Measurements from ENCODE around the gene DFFB. TPM values are rescaled to one million over a fixed set of nuclear protein-coding genes. Genes with fewer than 3 reads are reported as not detected.

DFFB gene
- total and polyA plus RNA-seq, 2 experiments from 2014 or later = 5.5 to 6.2 TPM

DNA sequence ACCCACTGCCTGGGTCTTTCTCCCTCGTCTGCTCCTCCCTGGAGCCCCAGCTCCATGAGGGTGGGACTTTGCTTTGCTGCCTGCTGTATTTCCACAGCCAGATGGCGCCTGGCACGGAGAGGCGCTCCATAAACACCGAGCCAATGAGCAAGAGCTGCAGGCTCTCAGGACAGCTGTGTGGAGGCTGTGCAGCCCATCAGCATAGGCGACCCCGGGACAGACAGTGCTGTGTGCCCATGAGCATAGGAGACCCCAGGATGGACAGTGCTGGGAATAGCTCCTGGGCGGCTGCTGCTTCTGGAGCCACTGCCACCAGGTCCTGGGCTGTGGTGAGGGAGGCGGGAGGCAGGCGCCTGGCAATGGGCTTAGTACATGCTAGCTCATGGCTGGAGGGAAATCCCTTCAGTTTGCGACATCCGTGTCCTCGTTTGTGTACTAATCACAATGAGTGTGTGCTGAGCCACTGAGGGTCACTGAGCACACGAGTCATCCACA, 29.4 kb upstream of the DFFB start:
- Histone ChIP-seq H3K4me3 (no peak overlapping the region), H2AFZ (no peak overlapping the region), H3K4me1 (ENCODE audit: insufficient read depth) (no peaks in the 10 kb centered on the region), H3K9me2 (replicated peaks; ENCODE audit: insufficient read depth) (no peaks in the 10 kb centered on the region), H4K20me1 (ENCODE audit: insufficient read depth, poor library complexity, severe bottlenecking) (no peaks in the 10 kb centered on the region), H3K36me3 (replicated peaks; ENCODE audit: insufficient read depth, low read depth) (no peaks in the 10 kb centered on the region), H3K4me2 (no peak overlapping the region), H3K79me2 (no peaks in the 10 kb centered on the region), H3K27me3 (no peaks in the 10 kb centered on the region), H3K27ac (no peak overlapping the region), H3K9me3 (ENCODE audit: low read depth) (no peaks in the 10 kb centered on the region)
- WGBS (ENCODE audit: low lambda C conversion rate, missing lambda C conversion rate) = 90% methylated on average over 14 of the region's 14 CpGs
- TF ChIP-seq EZH2 (IDR thresholded peaks at IDR 0.05; ENCODE audit: borderline replicate concordance) (no peak), EZH2phosphoT487 (IDR thresholded peaks at IDR 0.05; ENCODE audit: low read depth, severe bottlenecking, unreplicated experiment) (no peak), CTCF (IDR thresholded peaks at IDR 0.05; ENCODE audit: poor library complexity) (no peak)
- DNase-seq (ENCODE audit: low spot score) = no peak

GRCh38 chr1:3828391-3828790, 28.9 kb upstream of the DFFB start:
- Histone ChIP-seq H4K20me1 (ENCODE audit: insufficient read depth, poor library complexity, severe bottlenecking) (no peaks in the 10 kb centered on the region), H3K4me3 (no peak overlapping the region), H3K9me3 (ENCODE audit: low read depth) (no peaks in the 10 kb centered on the region), H3K4me1 (ENCODE audit: insufficient read depth) (no peaks in the 10 kb centered on the region), H3K27ac (no peak overlapping the region), H3K27me3 (no peaks in the 10 kb centered on the region), H3K79me2 (no peaks in the 10 kb centered on the region), H3K4me2 (no peak overlapping the region), H3K9me2 (replicated peaks; ENCODE audit: insufficient read depth) (no peaks in the 10 kb centered on the region), H2AFZ (no peak overlapping the region), H3K36me3 (replicated peaks; ENCODE audit: insufficient read depth, low read depth) (no peaks in the 10 kb centered on the region)
- TF ChIP-seq CTCF (IDR thresholded peaks at IDR 0.05; ENCODE audit: poor library complexity) (no peak), EZH2phosphoT487 (IDR thresholded peaks at IDR 0.05; ENCODE audit: low read depth, severe bottlenecking, unreplicated experiment) (no peak), EZH2 (IDR thresholded peaks at IDR 0.05; ENCODE audit: borderline replicate concordance) (no peak)
- 95% methylated on average over 8 of the region's 8 CpGs for WGBS (ENCODE audit: low lambda C conversion rate, missing lambda C conversion rate)
- DNase-seq (ENCODE audit: low spot score) = no peak

DNA sequence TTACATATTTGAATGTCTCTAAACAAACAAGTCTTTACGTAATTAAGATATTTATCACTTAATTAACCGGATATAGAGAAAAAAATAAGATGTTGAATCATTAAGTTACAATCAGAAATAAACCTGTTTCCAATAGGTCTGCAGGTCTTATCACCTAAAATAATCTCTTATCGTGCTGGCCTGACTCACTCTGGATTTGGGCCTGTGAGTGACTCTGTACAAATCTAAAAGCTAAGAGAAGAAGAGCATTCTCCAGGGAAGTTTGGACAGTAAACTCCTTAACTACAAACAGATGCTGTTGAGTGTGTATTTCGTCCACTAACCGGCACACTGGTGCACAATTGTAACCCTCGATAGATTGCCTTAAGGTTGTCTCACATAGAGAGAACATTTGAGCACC, 25.6 kb upstream of the DFFB start:
- no peak overlapping the region for H2AFZ ChIP-seq
- H3K9me3 ChIP-seq (ENCODE audit: low read depth) = no peaks in the 10 kb centered on the region
- H3K4me3 ChIP-seq = no peak overlapping the region
- no peaks in the 10 kb centered on the region for H3K4me1 ChIP-seq (ENCODE audit: insufficient read depth)
- H3K79me2 ChIP-seq = no peaks in the 10 kb centered on the region
- H3K4me2 ChIP-seq = no peak overlapping the region
- H4K20me1 ChIP-seq (ENCODE audit: insufficient read depth, poor library complexity, severe bottlenecking) = no peaks in the 10 kb centered on the region
- no peak for DNase-seq (ENCODE audit: low spot score)
- H3K9me2 ChIP-seq (replicated peaks; ENCODE audit: insufficient read depth) = no peaks in the 10 kb centered on the region
- no peaks in the 10 kb centered on the region for H3K27me3 ChIP-seq
- H3K36me3 ChIP-seq (replicated peaks; ENCODE audit: insufficient read depth, low read depth) = peaks cover 5% of the 10 kb centered on the region
- TF ChIP-seq EZH2 (IDR thresholded peaks at IDR 0.05; ENCODE audit: borderline replicate concordance) (no peak), CTCF (IDR thresholded peaks at IDR 0.05; ENCODE audit: poor library complexity) (no peak), EZH2phosphoT487 (IDR thresholded peaks at IDR 0.05; ENCODE audit: low read depth, severe bottlenecking, unreplicated experiment) (no peak)
- H3K27ac ChIP-seq = no peak overlapping the region
- 56% methylated on average over 6 of the region's 6 CpGs for WGBS (ENCODE audit: low lambda C conversion rate, missing lambda C conversion rate)

- WGBS (ENCODE audit: low lambda C conversion rate, missing lambda C conversion rate) = 93% methylated on average over 10 of the region's 10 CpGs
- Histone ChIP-seq H3K9me3 (ENCODE audit: low read depth) (no peaks in the 10 kb centered on the region), H3K27me3 (no peaks in the 10 kb centered on the region), H3K9me2 (replicated peaks; ENCODE audit: insufficient read depth) (no peaks in the 10 kb centered on the region), H2AFZ (no peak overlapping the region), H3K4me3 (no peak overlapping the region), H3K4me1 (ENCODE audit: insufficient read depth) (no peaks in the 10 kb centered on the region), H3K79me2 (no peaks in the 10 kb centered on the region), H3K36me3 (replicated peaks; ENCODE audit: insufficient read depth, low read depth) (peaks cover 5% of the 10 kb centered on the region), H4K20me1 (ENCODE audit: insufficient read depth, poor library complexity, severe bottlenecking) (no peaks in the 10 kb centered on the region), H3K27ac (no peak overlapping the region), H3K4me2 (no peak overlapping the region)
- DNase-seq (ENCODE audit: low spot score) = no peak
- TF ChIP-seq EZH2phosphoT487 (IDR thresholded peaks at IDR 0.05; ENCODE audit: low read depth, severe bottlenecking, unreplicated experiment) (no peak), EZH2 (IDR thresholded peaks at IDR 0.05; ENCODE audit: borderline replicate concordance) (no peak), CTCF (IDR thresholded peaks at IDR 0.05; ENCODE audit: poor library complexity) (no peak)
Observed at GRCh38 chr1:3834701-3835100, 22.6 kb upstream of the DFFB start.

Measured in hepatocyte (in vitro differentiated cells).